GM23248 (cell line): Measurements from ENCODE around the gene CHCHD2.
"Not testable (repeated sequence)": the region's sequence is repeated elsewhere in the genome, so short reads cannot be mapped to it uniquely, and the experiment has no call there.

Source experiments
- EZH2 ChIP-seq: fragments of 200-600 bp; sonication (generic); IDR thresholded peaks from 2 replicates; pipeline ENCODE4 v1.6.1; 2018; ENCODE audit warnings: antibody characterized with exemption, mild to moderate bottlenecking; ENCODE audit not compliant: insufficient read depth, poor library complexity, severe bottlenecking
- EZH2phosphoT487 ChIP-seq: fragments of 200-600 bp; sonication (generic); IDR thresholded peaks from 2 replicates; pipeline ENCODE4 v1.6.1; 2018; ENCODE audit warnings: antibody characterized with exemption, moderate library complexity, mild to moderate bottlenecking, low read depth; ENCODE audit not compliant: insufficient read depth

- not testable (repeated sequence) for TF ChIP-seq EZH2, EZH2phosphoT487
Measured at GRCh38 chr7:56080726-56081435, 25.4 kb downstream of the CHCHD2 start.
